Measurements from ENCODE around the gene SERPINB8. TPM values are rescaled to one million over a fixed set of nuclear protein-coding genes. Genes with fewer than 3 reads are reported as not detected.

SERPINB8 gene
- total RNA-seq, 4 donors from 2014 or later: 49.0 to 100 (median 73.8) TPM

GRCh38 chr18:64029096-64029495 lies 59.2 kb downstream of the SERPINB8 start:
- WGBS, 2 donors: 78 to 100% methylated on average over 1 of the region's 1 CpG
- H3K4me3 ChIP-seq (ENCODE audit: low read depth, poor library complexity, severe bottlenecking): no peak overlapping the region
- intact Hi-C loops (cut with DNase I; ENCODE audit: low total_unique reads): no loop called here
- TF ChIP-seq POLR2A (IDR thresholded peaks at IDR 0.05): no peak
- TF ChIP-seq, protein P1, sequence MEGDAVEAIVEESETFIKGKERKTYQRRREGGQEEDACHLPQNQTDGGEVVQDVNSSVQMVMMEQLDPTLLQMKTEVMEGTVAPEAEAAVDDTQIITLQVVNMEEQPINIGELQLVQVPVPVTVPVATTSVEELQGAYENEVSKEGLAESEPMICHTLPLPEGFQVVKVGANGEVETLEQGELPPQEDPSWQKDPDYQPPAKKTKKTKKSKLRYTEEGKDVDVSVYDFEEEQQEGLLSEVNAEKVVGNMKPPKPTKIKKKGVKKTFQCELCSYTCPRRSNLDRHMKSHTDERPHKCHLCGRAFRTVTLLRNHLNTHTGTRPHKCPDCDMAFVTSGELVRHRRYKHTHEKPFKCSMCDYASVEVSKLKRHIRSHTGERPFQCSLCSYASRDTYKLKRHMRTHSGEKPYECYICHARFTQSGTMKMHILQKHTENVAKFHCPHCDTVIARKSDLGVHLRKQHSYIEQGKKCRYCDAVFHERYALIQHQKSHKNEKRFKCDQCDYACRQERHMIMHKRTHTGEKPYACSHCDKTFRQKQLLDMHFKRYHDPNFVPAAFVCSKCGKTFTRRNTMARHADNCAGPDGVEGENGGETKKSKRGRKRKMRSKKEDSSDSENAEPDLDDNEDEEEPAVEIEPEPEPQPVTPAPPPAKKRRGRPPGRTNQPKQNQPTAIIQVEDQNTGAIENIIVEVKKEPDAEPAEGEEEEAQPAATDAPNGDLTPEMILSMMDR (IDR thresholded peaks at IDR 0.05): no peak
- no peak for DNase-seq (ENCODE audit: low spot score in 2 of 2)

- H3K4me3 ChIP-seq (ENCODE audit: low read depth, poor library complexity, severe bottlenecking): no peak overlapping the region
- no peak for TF ChIP-seq POLR2A (IDR thresholded peaks at IDR 0.05)
- TF ChIP-seq, protein P1 (IDR thresholded peaks at IDR 0.05): no peak
- WGBS, 2 donors: 50 to 56% methylated on average over 3 of the region's 3 CpGs
- intact Hi-C loops (cut with DNase I; ENCODE audit: low total_unique reads): no loop called here
- no peak for DNase-seq (ENCODE audit: low spot score in 2 of 2)
Measured at GRCh38 chr18:64031411-64031810, 61.5 kb downstream of the SERPINB8 start.

GRCh38 chr18:64032312-64032711 lies 62.4 kb downstream of the SERPINB8 start:
- no peak for DNase-seq (ENCODE audit: low spot score in 2 of 2)
- WGBS, 2 donors: 47 to 61% methylated on average over 6 of the region's 6 CpGs
- intact Hi-C loops (cut with DNase I; ENCODE audit: low total_unique reads): no loop called here
- no peak overlapping the region for H3K4me3 ChIP-seq (ENCODE audit: low read depth, poor library complexity, severe bottlenecking)
- TF ChIP-seq POLR2A (IDR thresholded peaks at IDR 0.05): no peak
- TF ChIP-seq, protein P1 (IDR thresholded peaks at IDR 0.05): no peak

GRCh38 chr18:64037812-64038414 lies 68.0 kb downstream of the SERPINB8 start:
- DNase-seq (ENCODE audit: low spot score in 2 of 2): no peak
- no peak overlapping the region for H3K4me3 ChIP-seq (ENCODE audit: low read depth, poor library complexity, severe bottlenecking)
- intact Hi-C loops (cut with DNase I; ENCODE audit: low total_unique reads): no loop called here
- no peak for TF ChIP-seq POLR2A (IDR thresholded peaks at IDR 0.05)
- TF ChIP-seq, protein P1 (IDR thresholded peaks at IDR 0.05): no peak
- WGBS, 2 donors: 28 to 31% methylated on average over 3 of the region's 3 CpGs

Other genes starting within 250 kb of the SERPINB8 start
- 100 to 1,000 TPM; 140 to 354 (median 233) TPM for gene SERPINB7, start 194.7 kb upstream of the SERPINB8 start, total RNA-seq
- gene SERPINB2, start 82.4 kb upstream of the SERPINB8 start, total RNA-seq: 100 to 1,000 TPM in 1 of 4 donors, 10 to 100 TPM in 3; 88.7 to 111 (median 89.8) TPM
- 1 to 10 TPM in 2 of 4 donors, under 1 TPM in 2; 0.15 to 1.9 (median 0.68) TPM for gene SERPINB10, start 62.1 kb upstream of the SERPINB8 start, total RNA-seq
- under 1 TPM in 1 of 4 donors, not detected in 3; 0.65 TPM for gene HMSD, start 20.8 kb upstream of the SERPINB8 start, total RNA-seq
- not detected for gene LINC00305, start 179.0 kb downstream of the SERPINB8 start, total RNA-seq